Endometrial microvascular endothelial cells (primary cell): Measurements from ENCODE around the gene KLHL24. TPM values are rescaled to one million over a fixed set of nuclear protein-coding genes. Genes with fewer than 3 reads are reported as not detected.

ENCODE experiments used
- in situ Hi-C: cut with HindIII; loops from 2 replicates; pipeline ENCODE4 v1.10.0; 2017; ENCODE audit warnings: low sequenced_read_pairs, low pct_unique_long_range_greater_than_20kb; ENCODE audit errors: inconsistent ontology term
- total RNA-seq: library from RNA; depleted of rRNA; stranded (reverse); fragments of >200 nt; gene quantifications from one replicate; pipeline ENCODE4 v1.2.3, GENCODE V29; 2015; ENCODE audit errors: inconsistent ontology term

KLHL24 gene
- total RNA-seq, 1 donor from 2014 or later: 25.2 TPM

GRCh38 chr3:183731611-183732010 lies 96.2 kb downstream of the KLHL24 start:
- in situ Hi-C loops: no loop called here

- in situ Hi-C loops: no loop called here
Observed at GRCh38 chr3:183733553-183733952, 98.1 kb downstream of the KLHL24 start.

Other genes with a start within 250 kb of the KLHL24 start
- 1.5 TPM for gene MCF2L2, start 207.0 kb upstream of the KLHL24 start, total RNA-seq
- 6.5 TPM for gene KLHL6, start 79.9 kb upstream of the KLHL24 start, total RNA-seq
- 31.2 TPM for gene YEATS2, start 62.2 kb downstream of the KLHL24 start, total RNA-seq
- gene MAP6D1, start 190.0 kb downstream of the KLHL24 start, total RNA-seq: 4.0 TPM
- 37.4 TPM for gene PARL, start 249.3 kb downstream of the KLHL24 start, total RNA-seq